WTC11 (cell line): ENCODE measurements around the gene GSC2. TPM values are rescaled to one million over a fixed set of nuclear protein-coding genes. Genes with fewer than 3 reads are reported as not detected.

Experiments used
- ATAC-seq: fragments of 200-7000 bp; cut with Tn5 transposase; 2 replicates; pipeline ENCODE4 v1.10.0; 2021; ENCODE audit warnings: mild to moderate bottlenecking, moderate library complexity
- CTCF ChIA-PET: fragments of 300-600 bp; sonication (Branson Sonifier 250); formaldehyde crosslinking; loops from one replicate; lab custom pipeline; 2021; ENCODE audit warnings: antibody characterized with exemption; lab: Charles Lee
- POLR2A ChIA-PET: fragments of 350-600 bp; sonication (Branson Sonifier 250); formaldehyde crosslinking; loops from one replicate; lab custom pipeline; 2021; ENCODE audit warnings: antibody characterized with exemption; lab: Charles Lee
- DNase-seq: peaks from one replicate; pipeline ENCODE4 v3.0.0; 2021; ENCODE audit warnings: low spot score
- H3K27ac Mint-ChIP-seq: 2 replicates; pipeline ENCODE4 v1.8.0; 2021; ENCODE audit warnings: mixed read lengths
- H3K27me3 Mint-ChIP-seq: 2 replicates; pipeline ENCODE4 v1.8.0; 2021; ENCODE audit warnings: low read depth, mild to moderate bottlenecking, moderate library complexity, mixed read lengths
- H3K36me3 Mint-ChIP-seq: 2 replicates; pipeline ENCODE4 v1.8.0; 2021; ENCODE audit warnings: mixed read lengths
- H3K4me1 Mint-ChIP-seq: 2 replicates; pipeline ENCODE4 v1.8.0; 2022; ENCODE audit warnings: mixed read lengths
- H3K4me3 Mint-ChIP-seq: 2 replicates; pipeline ENCODE4 v1.8.0; 2021; ENCODE audit warnings: mild to moderate bottlenecking, moderate library complexity, mixed read lengths
- H3K9me3 Mint-ChIP-seq: 2 replicates; pipeline ENCODE4 v1.8.0; 2021; ENCODE audit warnings: mixed read lengths
- ATF2 ChIP-seq: sonication (generic); formaldehyde crosslinking; IDR thresholded peaks from 2 replicates; pipeline ENCODE4 v1.8.1; 2022; ENCODE audit warnings: low read depth, missing genetic modification reagents, borderline replicate concordance
- CBFB ChIP-seq: sonication (generic); formaldehyde crosslinking; IDR thresholded peaks from 2 replicates; pipeline ENCODE4 v1.8.1; 2022; ENCODE audit warnings: mild to moderate bottlenecking, low read depth, missing genetic modification reagents
- CREB1 ChIP-seq: sonication (generic); formaldehyde crosslinking; IDR thresholded peaks from 2 replicates; pipeline ENCODE4 v1.8.0; 2023; ENCODE audit warnings: mild to moderate bottlenecking, missing genetic modification reagents
- ETV6 ChIP-seq: sonication (generic); formaldehyde crosslinking; IDR thresholded peaks from 2 replicates; pipeline ENCODE4 v1.8.1; 2022; ENCODE audit warnings: mild to moderate bottlenecking, missing genetic modification reagents
- FOXJ3 ChIP-seq: sonication (generic); formaldehyde crosslinking; IDR thresholded peaks from 2 replicates; pipeline ENCODE4 v1.9.0; 2021; ENCODE audit warnings: missing genetic modification reagents, mild to moderate bottlenecking, borderline replicate concordance
- FOXP4 ChIP-seq: sonication (generic); formaldehyde crosslinking; IDR thresholded peaks from 2 replicates; pipeline ENCODE4 v1.8.0; 2022; ENCODE audit warnings: mild to moderate bottlenecking, missing genetic modification reagents
- IRF1 ChIP-seq: sonication (generic); formaldehyde crosslinking; IDR thresholded peaks from 2 replicates; pipeline ENCODE4 v1.8.0; 2023; ENCODE audit warnings: missing genetic modification reagents
- IRF2 ChIP-seq: sonication (generic); formaldehyde crosslinking; IDR thresholded peaks from 2 replicates; pipeline ENCODE4 v1.8.0; 2022; ENCODE audit warnings: low read depth, missing genetic modification reagents, borderline replicate concordance
- OVOL2 ChIP-seq: fragments of 250-450 bp; sonication (Bioruptor Pico); IDR thresholded peaks from 2 replicates; pipeline ENCODE4 v1.9.0; 2021; ENCODE audit warnings: mild to moderate bottlenecking, borderline replicate concordance
- SOX15 ChIP-seq: fragments of 250-450 bp; sonication (Bioruptor Pico); IDR thresholded peaks from 2 replicates; pipeline ENCODE4 v1.9.0; 2021; ENCODE audit warnings: mild to moderate bottlenecking
- TCF7 ChIP-seq: sonication (generic); formaldehyde crosslinking; IDR thresholded peaks from 2 replicates; pipeline ENCODE4 v1.8.0; 2022; ENCODE audit warnings: mild to moderate bottlenecking, low read depth, missing genetic modification reagents, moderate library complexity
- TP53 ChIP-seq: sonication (generic); formaldehyde crosslinking; IDR thresholded peaks from 2 replicates; pipeline ENCODE4 v1.8.1; 2023; ENCODE audit warnings: mild to moderate bottlenecking, missing genetic modification reagents
- ZNF219 ChIP-seq: sonication (generic); formaldehyde crosslinking; IDR thresholded peaks from 2 replicates; pipeline ENCODE4 v1.8.0; 2023; ENCODE audit warnings: missing genetic modification reagents, mild to moderate bottlenecking, borderline replicate concordance
- ZNF423 ChIP-seq: fragments of 250-450 bp; sonication (Bioruptor Pico); IDR thresholded peaks from 2 replicates; pipeline ENCODE4 v2.1.2; 2022; ENCODE audit warnings: mild to moderate bottlenecking, moderate library complexity
- total RNA-seq: library from RNA; stranded (reverse); gene quantifications from 3 replicates; pipeline ENCODE4 v1.2.3, GENCODE V29; 2021
- TF ChIP-seq, protein P1 (sequence below): sonication (generic); formaldehyde crosslinking; conservative IDR thresholded peaks from 2 replicates; pipeline ENCODE4 v1.8.1; 2023; ENCODE audit warnings: mild to moderate bottlenecking, low read depth, missing genetic modification reagents, moderate library complexity
- TF ChIP-seq, protein P2 (sequence below): sonication (generic); formaldehyde crosslinking; conservative IDR thresholded peaks from 2 replicates; pipeline ENCODE4 v1.8.1; 2022; ENCODE audit warnings: mild to moderate bottlenecking, missing genetic modification reagents
- TF ChIP-seq, protein P3 (sequence below): sonication (generic); formaldehyde crosslinking; IDR thresholded peaks from 2 replicates; pipeline ENCODE4 v1.8.0; 2022; ENCODE audit warnings: missing genetic modification reagents

The GSC2 gene
- total RNA-seq, 1 experiment from 2014 or later = 0.68 TPM

- Mint-ChIP-seq H3K4me3 (no peak overlapping the region), H3K27me3 (no peaks in the 10 kb centered on the region), H3K27ac (no peak overlapping the region; the same call in 1 of the 2 replicates), H3K9me3 (no peaks in the 10 kb centered on the region), H3K36me3 (no peaks in the 10 kb centered on the region), H3K4me1 (peaks cover 3% of the 10 kb centered on the region; the same call in 1 of the 2 replicates)
- no peak for TF ChIP-seq TP53
- TF ChIP-seq CREB1 (CRISPR knock-in tag) = no peak
- TF ChIP-seq IRF1 (CRISPR knock-in tag) = no peak
- TF ChIP-seq SOX15 (CRISPR knock-in tag) = no peak
- TF ChIP-seq, protein P1, sequence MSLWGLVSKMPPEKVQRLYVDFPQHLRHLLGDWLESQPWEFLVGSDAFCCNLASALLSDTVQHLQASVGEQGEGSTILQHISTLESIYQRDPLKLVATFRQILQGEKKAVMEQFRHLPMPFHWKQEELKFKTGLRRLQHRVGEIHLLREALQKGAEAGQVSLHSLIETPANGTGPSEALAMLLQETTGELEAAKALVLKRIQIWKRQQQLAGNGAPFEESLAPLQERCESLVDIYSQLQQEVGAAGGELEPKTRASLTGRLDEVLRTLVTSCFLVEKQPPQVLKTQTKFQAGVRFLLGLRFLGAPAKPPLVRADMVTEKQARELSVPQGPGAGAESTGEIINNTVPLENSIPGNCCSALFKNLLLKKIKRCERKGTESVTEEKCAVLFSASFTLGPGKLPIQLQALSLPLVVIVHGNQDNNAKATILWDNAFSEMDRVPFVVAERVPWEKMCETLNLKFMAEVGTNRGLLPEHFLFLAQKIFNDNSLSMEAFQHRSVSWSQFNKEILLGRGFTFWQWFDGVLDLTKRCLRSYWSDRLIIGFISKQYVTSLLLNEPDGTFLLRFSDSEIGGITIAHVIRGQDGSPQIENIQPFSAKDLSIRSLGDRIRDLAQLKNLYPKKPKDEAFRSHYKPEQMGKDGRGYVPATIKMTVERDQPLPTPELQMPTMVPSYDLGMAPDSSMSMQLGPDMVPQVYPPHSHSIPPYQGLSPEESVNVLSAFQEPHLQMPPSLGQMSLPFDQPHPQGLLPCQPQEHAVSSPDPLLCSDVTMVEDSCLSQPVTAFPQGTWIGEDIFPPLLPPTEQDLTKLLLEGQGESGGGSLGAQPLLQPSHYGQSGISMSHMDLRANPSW (CRISPR knock-in tag) = no peak
- TF ChIP-seq OVOL2 (CRISPR knock-in tag) = no peak
- no peak for TF ChIP-seq FOXP4 (CRISPR knock-in tag)
- TF ChIP-seq ZNF219 = no peak
- ChIA-PET CTCF (interaction anchor here (1.1 to 1.7 kb wide), 2 partner anchors 38 to 103 kb away, joined by 4 to 5 read pairs; partner anchors contain the start of gene ESS2), POLR2A (no interaction called here)
- ATAC-seq (no peak), DNase-seq (no peak)
Observed at GRCh38 chr22:19182472-19183157, 32.5 kb upstream of the GSC2 start.

DNA sequence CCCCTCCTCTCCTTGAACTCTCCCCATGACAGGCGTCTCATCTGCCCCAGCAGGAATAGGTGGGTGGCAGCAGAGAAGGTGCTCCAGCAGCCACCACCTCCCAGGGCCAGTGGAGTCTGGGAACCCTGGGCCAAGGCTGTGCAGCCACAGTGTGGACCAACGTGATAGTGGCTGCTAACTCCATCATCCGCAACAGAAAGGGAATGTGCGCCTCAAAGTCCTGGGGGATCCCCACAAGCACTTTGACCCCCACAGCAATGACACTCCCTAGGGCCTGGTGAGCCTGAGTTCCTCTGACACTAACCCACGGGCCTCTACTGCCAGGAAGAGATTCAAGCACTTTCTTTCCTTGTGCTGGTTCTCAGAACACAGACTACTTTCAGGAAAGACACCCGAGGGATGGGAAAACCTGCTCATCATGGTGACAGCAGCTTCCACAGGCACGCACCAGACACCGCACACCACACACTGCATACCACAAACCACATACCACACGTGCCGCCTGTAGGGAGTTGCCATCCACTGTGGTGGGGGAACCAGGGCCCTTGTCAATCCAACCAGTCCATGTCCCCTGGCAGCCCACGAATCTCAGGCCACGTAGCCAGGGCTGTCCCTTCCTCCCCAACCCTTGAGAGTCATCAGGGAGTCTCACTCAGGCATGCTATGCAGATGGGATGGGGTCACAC is 31.8 kb upstream of the GSC2 start:
- no peaks in the 10 kb centered on the region for H3K27me3 Mint-ChIP-seq
- no peak overlapping the region for H3K4me3 Mint-ChIP-seq
- CTCF ChIA-PET = interaction anchor here (0.8 to 1.7 kb wide), 3 partner anchors 38 to 104 kb away, joined by 3 to 5 read pairs (median 4); partner anchors contain the start of gene ESS2
- H3K27ac Mint-ChIP-seq = peak overlapping the region; percentile 49; the same call in 1 of the 2 replicates
- peaks cover 5% of the 10 kb centered on the region for H3K4me1 Mint-ChIP-seq
- DNase-seq (no peak), ATAC-seq (no peak)
- H3K9me3 Mint-ChIP-seq = no peaks in the 10 kb centered on the region
- H3K36me3 Mint-ChIP-seq = no peaks in the 10 kb centered on the region
- POLR2A ChIA-PET = no interaction called here
- TF ChIP-seq IRF2 (CRISPR knock-in tag) (no peak), ETV6 (CRISPR knock-in tag) (no peak), IRF1 (CRISPR knock-in tag) (no peak), ZNF423 (CRISPR knock-in tag) (no peak), ZNF219 (no peak), ATF2 (CRISPR knock-in tag) (no peak), FOXJ3 (no peak), CBFB (CRISPR knock-in tag) (no peak), TCF7 (CRISPR knock-in tag) (no peak)
- TF ChIP-seq, protein P2, sequence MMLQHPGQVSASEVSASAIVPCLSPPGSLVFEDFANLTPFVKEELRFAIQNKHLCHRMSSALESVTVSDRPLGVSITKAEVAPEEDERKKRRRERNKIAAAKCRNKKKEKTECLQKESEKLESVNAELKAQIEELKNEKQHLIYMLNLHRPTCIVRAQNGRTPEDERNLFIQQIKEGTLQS = no peak
- TF ChIP-seq, protein P3, sequence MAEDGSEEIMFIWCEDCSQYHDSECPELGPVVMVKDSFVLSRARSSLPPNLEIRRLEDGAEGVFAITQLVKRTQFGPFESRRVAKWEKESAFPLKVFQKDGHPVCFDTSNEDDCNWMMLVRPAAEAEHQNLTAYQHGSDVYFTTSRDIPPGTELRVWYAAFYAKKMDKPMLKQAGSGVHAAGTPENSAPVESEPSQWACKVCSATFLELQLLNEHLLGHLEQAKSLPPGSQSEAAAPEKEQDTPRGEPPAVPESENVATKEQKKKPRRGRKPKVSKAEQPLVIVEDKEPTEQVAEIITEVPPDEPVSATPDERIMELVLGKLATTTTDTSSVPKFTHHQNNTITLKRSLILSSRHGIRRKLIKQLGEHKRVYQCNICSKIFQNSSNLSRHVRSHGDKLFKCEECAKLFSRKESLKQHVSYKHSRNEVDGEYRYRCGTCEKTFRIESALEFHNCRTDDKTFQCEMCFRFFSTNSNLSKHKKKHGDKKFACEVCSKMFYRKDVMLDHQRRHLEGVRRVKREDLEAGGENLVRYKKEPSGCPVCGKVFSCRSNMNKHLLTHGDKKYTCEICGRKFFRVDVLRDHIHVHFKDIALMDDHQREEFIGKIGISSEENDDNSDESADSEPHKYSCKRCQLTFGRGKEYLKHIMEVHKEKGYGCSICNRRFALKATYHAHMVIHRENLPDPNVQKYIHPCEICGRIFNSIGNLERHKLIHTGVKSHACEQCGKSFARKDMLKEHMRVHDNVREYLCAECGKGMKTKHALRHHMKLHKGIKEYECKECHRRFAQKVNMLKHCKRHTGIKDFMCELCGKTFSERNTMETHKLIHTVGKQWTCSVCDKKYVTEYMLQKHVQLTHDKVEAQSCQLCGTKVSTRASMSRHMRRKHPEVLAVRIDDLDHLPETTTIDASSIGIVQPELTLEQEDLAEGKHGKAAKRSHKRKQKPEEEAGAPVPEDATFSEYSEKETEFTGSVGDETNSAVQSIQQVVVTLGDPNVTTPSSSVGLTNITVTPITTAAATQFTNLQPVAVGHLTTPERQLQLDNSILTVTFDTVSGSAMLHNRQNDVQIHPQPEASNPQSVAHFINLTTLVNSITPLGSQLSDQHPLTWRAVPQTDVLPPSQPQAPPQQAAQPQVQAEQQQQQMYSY = no peak
- TF ChIP-seq, protein P1 (CRISPR knock-in tag) = no peak
